Measurements from ENCODE around the gene ACVR1B.
"Not testable (repeated sequence)": the region's sequence is repeated elsewhere in the genome, so short reads cannot be mapped to it uniquely, and the experiment has no call there.

The ACVR1B gene

DNA sequence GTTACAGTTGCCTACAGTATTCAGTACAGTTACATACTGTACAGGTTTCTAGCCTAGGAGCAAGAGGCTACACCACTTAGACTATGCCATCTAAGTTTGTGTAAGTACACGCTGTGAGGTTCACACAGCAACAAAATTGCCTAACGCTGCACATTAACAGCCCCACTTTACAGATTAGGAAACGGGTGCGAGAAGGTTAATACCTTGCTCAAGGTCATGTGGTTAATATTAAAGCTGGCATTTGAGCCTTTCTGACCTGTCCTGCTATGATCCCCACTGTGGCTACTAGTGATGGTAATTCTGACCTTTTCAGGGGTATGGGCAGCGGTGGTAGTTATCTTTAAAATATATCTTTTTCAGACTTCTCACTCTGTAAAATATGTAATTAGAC lies 20.9 kb downstream of the ACVR1B start:
- DNase-seq, result no peak

DNA sequence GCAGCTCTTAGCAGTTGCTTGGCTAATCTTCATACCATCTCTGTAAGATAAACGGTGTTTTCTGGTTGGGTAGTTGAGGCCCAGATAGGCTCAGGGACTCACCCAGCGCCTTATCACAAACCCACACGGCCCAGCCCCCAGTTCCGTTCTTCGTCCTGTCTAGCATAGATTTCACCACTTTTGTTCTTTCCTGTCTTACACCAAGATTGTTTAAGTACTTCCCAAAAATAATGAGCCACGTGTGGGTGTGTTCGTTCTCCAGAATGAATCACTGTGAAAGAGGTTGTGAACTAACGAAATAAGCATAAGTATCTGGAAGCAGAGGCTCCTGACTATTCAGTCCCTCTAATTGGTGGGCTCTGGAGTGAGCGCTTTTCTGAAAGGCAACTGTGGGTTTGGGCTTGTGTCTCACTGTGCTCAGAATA lies 21.4 kb downstream of the ACVR1B start:
- DNase-seq, result no peak

DNA sequence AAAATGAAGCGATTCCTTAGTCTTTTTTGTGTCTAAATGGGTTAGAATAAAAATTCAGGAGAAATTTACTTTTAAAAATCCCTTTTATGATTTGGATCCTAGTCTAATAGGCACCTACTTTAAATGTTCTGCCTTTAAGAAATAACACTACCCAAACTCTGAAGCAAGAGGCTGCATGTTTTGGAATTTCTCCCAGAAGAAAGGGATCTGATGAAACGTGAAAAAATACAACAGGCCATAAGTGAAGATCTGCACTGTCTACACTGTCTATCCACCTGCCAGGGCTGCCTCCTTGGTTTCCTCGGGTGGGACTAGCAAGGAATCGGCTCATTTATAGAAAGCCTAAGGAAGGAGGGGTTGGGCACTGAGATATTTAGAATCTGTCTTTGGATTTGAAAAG lies 22.1 kb downstream of the ACVR1B start:
- DNase-seq, result no peak

GRCh38 chr12:51974646-51975045 lies 23.1 kb downstream of the ACVR1B start:
- no peak for DNase-seq

- DNase-seq, result no peak
Observed at GRCh38 chr12:51975196-51975595, 23.7 kb downstream of the ACVR1B start.

- no peak for DNase-seq
Observed at GRCh38 chr12:51976376-51977160, 25.1 kb downstream of the ACVR1B start.

DNA sequence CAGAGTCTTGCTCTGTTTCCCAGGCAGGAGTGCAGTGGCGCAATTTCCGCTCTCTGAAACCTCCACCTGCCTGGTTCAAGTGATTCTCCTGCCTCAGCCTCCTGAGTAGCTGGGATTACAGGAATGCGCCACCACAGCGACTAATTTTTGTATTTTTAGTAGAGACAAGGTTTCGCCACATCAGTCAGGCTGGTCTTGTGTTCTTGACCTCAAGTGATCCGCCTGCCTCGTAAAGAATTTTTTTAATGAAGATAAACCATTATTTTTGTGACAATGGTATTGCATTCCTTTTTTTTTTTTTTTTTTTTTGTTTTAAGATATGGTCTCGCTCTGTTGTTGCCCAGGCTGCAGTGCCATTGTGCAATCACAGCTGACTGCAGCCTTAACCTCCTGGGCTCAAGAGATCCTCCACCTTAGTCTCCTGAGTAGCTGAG lies 25.8 kb downstream of the ACVR1B start:
- DNase-seq, result no peak

- DNase-seq, result not testable (repeated sequence)
Observed at GRCh38 chr12:51979306-51979705, 27.8 kb downstream of the ACVR1B start.

GRCh38 chr12:51980051-51980808 lies 28.7 kb downstream of the ACVR1B start:
- no peak for DNase-seq

- no peak for DNase-seq
Observed at GRCh38 chr12:51980809-51981127, 29.3 kb downstream of the ACVR1B start.

DNA sequence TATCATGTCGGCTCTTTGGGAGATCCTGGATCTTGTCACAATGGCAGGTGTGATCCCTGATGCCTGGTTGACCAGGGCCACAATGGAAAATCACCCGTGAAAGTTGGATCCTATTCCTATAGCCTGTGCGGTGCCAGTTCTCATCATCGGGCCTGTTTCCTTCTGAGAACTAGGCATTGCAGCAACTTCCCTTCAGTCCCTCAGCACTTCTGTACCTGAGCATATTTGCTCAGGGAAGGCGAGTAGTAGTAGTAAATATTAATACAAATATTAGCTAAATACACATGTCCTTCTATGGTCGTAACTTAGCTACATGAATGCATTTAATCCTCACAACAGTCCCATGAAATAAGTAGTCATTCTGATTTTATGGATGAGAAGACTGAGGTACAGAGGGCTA lies 33.2 kb downstream of the ACVR1B start:
- no peak for DNase-seq

DNA sequence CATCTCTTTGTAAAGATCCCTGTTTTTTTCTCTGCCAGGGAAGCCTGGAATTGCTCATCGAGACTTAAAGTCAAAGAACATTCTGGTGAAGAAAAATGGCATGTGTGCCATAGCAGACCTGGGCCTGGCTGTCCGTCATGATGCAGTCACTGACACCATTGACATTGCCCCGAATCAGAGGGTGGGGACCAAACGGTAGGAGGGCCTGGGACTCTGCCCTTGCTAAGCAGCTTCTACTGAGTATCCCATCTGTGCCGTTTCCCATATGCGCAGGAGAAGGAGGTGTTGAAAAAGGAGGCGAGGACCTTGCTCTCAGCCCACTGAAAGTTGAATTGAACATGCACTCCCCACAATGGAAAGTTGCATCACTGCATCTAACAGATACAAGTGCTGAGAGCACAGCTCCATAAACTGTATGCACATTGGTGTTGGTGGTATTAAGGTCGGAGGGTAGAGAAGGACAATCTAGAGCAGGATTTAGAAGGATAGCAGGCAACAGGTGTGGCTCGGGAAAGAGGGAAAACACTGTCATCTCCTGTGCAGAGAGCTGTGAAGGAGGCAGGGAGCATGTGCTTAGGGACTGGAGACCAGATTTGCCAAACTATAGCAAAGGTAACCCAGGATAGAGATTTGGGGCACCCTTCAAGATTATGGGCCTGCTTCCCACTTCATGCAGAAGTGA lies 33.8 kb downstream of the ACVR1B start:
- no peak for DNase-seq

GRCh38 chr12:51986834-51987233 lies 35.3 kb downstream of the ACVR1B start:
- no peak for DNase-seq

DNA sequence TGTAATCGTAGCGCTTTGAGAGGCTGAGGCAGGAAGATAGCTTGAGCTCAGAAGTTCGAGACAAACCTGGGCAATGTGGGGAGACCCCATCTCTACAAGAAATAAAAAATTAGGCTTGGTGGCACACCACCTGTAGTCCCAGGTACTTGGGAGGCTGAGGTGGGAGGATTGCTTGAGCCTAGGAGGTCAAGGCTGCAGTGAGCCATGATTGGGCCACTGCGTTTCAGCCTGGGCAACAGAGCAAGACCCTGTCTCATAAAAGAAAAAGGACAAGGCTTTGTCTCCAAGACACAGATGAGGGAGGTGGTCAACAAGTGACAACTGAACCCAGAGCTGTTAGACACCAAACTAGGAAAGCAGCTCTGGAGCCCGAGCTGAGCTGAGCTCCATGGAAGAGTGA lies 40.7 kb downstream of the ACVR1B start:
- DNase-seq, result no peak

DNA sequence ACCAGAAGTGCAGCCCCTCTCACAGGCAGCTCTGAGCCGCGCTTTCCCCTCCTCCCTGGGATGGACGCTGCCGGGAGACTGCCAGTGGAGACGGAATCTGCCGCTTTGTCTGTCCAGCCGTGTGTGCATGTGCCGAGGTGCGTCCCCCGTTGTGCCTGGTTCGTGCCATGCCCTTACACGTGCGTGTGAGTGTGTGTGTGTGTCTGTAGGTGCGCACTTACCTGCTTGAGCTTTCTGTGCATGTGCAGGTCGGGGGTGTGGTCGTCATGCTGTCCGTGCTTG lies 43.0 kb downstream of the ACVR1B start:
- no peak for DNase-seq

- no peak for DNase-seq
Observed at GRCh38 chr12:51994959-51995358, 43.5 kb downstream of the ACVR1B start.

DNA sequence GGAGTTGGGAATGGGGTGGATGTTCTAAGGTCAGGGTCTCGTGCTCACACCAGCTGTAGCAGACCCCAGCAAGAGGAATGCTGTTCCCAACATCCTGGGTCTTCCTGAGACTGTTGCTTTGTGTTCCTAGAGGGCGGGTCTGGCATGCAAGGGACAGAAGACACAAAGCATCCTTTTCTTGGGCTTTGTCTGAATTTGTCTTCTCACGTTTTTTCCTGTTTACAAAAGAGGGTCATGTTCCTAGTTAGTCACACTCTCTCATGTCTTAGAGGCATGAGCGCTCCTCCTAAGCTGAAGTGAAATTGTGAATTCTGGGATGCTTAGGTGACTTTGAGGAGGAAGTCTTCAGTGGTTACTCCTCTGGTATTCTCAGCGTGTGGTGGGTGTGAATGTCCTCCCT lies 45.6 kb downstream of the ACVR1B start:
- no peak for DNase-seq

DNA sequence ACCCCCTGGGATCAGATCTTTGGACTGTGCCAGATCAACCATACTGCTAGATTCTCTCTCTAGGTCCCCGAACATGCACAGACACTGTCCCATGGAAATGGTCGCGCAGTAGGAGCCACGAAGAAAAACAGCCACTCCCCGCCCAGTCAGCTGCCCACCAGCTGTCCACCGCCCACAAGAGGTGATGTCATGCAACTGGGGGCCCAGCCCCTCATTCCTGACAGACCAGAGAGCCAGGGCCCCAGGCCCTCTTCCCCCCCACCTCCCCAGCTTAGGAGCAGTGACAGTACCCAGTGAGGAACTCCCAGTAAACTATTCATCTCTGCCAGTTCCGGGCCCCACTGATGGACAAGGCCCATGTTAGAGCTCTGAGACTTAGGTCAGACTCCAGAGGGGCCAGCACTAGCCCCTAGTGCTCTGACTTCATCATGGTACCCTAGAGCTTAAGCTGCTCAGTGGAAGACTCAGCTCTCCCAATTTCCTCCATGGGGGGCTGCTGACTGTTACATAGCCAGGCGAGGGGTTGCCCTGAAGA lies 51.6 kb downstream of the ACVR1B start:
- no peak for DNase-seq

- no peak for DNase-seq
Observed at GRCh38 chr12:52003591-52003990, 52.1 kb downstream of the ACVR1B start.

DNA sequence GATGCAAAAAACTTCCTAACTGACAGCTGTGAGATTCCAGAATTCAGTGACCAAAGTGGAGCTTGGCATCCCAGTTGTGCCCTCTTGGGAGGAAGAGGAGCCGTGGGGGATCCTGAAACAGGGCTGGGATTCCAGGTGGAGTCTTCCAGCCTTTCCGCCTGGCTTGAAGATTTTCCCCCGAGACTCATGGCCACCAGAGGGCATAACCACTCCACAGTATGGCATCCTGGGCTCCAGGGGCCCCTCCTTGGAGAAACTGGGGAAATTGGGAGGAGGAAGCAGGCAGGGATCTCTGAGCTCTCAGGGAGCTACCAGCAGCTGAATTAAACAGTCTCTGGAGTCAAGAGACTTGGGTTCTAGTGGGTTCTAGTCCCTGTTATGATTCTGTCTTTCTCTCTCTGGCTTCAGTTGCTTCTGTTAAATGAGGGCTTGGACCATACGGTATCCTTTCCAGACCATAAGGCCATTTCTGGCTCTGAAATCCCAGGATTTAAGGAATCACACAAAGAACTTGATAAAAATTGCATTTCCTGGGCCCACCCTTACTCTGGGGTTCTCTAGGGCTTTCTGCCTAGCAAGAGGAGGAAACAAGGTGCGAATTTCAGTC lies 52.6 kb downstream of the ACVR1B start:
- DNase-seq, result no peak

DNA sequence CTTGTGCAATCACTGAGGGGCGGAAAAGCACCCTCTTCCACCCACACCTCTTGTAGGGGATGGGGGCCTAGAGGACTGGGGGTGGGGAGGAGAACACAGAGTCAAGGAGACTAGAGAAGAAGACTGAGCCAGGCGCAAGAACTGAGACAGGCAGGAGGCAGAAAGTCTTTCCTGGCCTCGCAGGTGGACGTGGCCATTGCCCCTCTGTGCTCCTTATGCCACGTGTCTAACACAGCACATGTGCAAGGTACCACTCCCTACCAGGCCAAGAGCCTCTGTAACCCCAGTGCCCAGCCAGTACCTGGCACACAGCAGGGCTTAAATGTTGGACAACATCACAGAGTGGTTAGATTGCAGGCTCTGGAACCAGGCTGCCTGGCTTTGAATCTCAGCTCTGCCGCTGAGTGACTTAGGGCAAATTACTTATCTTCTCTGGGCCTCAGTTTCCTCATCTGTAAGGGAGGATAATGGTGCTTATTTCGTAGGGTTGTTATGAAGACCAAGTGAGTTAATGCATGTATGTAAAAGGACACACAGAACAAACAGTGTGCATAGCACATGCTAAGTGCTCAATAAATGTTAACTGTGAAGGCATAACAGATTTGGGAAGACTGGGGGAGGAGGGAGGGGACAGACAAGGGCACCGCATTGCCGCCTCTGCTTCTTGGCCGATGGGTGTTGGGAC lies 53.9 kb downstream of the ACVR1B start:
- no peak for DNase-seq

DNA sequence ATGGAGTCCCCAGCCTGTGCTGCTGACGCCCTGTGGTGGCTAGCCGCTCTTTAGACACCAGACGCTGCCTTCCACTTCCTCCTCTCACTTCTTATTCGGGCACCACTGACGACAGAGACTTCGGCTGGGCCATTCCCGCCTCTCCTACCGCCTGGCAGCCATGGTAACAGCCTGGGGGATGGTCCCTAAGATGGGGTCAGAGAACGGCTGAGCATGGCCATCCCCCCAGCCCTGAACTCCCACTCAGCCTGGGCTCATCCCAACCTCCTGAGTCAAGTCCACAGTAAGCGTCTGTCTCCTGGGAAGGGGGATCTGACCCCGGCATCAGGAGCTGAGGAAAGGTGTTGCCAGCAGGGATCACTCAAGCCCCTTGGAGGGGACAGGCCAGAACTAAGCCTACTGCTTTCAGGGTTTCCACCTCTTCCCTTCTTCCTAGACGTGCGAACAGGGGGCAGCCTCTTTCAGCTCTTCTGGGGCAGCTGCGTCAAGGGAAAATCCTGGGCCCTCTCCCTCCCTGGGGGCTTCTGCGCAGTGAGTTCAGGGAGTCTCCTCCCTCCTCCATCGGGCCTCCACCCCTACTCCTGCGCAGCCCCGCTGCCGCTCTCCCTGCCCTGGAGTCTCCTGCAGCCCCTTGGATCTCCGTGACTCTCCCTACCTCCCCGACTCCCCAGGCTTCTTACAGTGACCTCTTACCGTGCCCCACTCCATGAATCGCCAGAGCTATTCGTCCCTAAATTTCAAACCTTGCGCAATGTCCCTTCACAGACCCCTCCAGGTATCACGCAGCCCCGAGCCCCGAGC lies 54.6 kb downstream of the ACVR1B start:
- DNase-seq, result no peak

Measured in GOT3 (cell line).